Skeletal muscle cell (primary cell): ENCODE data around the gene PLA2G4E.
A peak's percentile ranks its signal among the peaks of the same experiment; 100 is the strongest.

ENCODE experiments used
- DNase-seq: peaks from one replicate; pipeline ENCODE4 v3.0.0-alpha.2; 2010; ENCODE audit warnings: low read depth
- H3K4me3 ChIP-seq: 2 replicates; pipeline ENCODE4 v1.5.1; 2011; ENCODE audit warnings: low read depth, mild to moderate bottlenecking, control low read depth, low read length, moderate library complexity

Gene PLA2G4E

GRCh38 chr15:42056934-42057798 lies 36.3 kb upstream of the PLA2G4E start:
- peak overlapping the region; percentile 23 for H3K4me3 ChIP-seq
- no peak for DNase-seq

DNA sequence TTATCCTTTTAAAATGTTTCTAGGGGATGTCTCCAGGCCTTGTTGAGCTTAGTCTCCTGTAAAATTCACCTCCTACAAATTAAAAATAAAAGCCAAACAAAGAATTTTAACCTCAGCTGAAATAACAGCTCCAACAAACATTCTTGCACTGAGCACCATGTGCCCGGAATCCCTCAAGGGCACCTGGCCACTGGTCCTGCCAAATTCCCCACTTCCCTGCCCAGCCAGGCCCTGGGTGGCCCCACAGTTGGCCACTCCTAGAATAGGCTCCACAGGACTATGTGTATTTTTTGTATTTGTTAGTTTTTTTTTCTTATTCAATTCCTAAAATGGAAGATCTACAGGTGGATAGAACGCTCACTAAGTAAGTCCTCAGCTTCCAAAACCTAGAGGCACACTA lies 33.1 kb upstream of the PLA2G4E start:
- DNase-seq: no peak
- H3K4me3 ChIP-seq: no peak overlapping the region

DNA sequence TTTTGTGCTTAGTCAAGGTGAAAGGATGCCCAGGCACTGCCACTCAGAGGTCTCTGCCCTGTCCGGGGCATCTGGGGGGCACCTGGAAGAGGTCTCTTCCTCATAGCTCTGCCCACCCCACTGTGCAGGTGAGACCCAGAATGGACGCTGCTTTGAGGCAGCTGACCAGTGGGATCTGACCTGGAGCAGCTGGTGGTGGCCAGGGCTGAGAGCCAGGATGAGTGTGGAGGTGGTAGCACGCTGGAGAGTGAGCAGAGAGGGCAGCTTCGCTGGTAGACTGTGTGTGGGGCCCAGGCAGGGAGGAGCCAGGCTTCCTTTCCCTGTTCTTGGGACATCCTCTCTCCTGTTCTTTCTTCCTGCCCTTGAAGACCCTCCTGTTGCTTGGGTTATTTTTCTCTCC lies 32.2 kb upstream of the PLA2G4E start:
- DNase-seq: no peak
- H3K4me3 ChIP-seq: no peak overlapping the region

GRCh38 chr15:42050484-42051255 lies 29.8 kb upstream of the PLA2G4E start:
- no peak for DNase-seq
- no peak overlapping the region for H3K4me3 ChIP-seq

GRCh38 chr15:42048821-42049200 lies 28.0 kb upstream of the PLA2G4E start:
- DNase-seq: no peak

GRCh38 chr15:42048080-42048820 lies 27.4 kb upstream of the PLA2G4E start:
- no peak overlapping the region for H3K4me3 ChIP-seq

More at GRCh38 chr15:42048821-42049200, 28.0 kb upstream of the PLA2G4E start:
- no peak overlapping the region for H3K4me3 ChIP-seq

DNA sequence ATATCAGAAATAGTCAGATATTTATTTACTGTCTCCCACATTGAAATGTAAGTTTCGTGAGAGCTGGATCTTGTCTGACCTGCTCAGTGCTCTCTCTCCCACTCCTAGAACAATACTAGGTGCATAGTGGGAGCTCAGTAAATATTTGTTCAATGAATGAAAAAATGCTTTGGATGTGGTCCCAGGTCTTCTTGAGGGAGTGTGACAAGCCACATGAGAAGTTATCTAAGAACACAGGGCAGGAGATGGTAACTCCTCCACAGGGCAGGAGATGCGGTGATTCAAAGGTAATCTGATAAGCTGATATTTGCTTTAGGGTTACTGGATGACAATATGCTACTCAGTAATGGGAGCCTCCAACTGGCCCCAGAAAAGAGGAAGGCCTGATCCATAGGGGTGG lies 25.8 kb upstream of the PLA2G4E start:
- DNase-seq: no peak
- no peak overlapping the region for H3K4me3 ChIP-seq

More at GRCh38 chr15:42048080-42048820, 27.4 kb upstream of the PLA2G4E start:
- DNase-seq: no peak

GRCh38 chr15:42045211-42045615 lies 24.4 kb upstream of the PLA2G4E start:
- DNase-seq: no peak
- no peak overlapping the region for H3K4me3 ChIP-seq

DNA sequence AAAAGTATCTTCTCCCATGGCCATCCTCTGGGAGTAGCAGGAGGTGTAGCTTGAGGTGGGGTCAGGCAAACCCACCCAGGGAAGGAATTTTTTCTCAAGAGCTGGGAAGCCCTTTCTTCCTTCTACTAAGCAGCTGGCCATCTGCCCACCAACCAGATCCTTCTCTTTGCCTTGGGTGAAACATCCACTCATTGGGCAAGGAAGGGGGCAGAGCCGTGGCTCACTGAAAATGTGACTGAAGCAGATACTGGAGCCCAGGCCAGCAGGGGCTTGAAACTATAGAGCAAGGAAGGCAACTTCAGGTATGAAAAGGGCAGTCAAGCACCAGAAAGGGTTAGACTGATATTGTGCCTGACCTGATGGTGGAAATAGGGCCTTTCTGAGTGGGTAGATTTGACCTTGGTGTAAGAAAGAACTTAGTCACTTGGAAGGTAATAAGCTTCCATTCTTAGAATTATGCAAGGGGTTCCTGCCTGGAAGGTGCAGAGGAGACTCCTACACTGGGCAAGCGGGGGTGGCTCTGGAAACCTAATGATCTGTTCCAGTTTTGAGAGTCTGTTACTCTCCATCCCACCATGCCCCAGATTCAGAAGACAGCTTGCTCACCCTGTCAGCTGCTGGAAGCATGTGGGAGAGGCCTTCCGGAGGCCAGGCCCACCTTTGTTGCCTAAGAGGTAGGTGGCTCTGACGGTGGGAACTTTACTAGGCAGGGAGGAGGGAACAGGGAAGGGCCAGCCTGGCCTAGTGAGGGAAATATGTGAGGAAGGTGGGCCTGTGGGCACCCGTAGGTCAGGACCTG lies 22.0 kb upstream of the PLA2G4E start:
- H3K4me3 ChIP-seq: no peak overlapping the region
- DNase-seq: no peak

DNA sequence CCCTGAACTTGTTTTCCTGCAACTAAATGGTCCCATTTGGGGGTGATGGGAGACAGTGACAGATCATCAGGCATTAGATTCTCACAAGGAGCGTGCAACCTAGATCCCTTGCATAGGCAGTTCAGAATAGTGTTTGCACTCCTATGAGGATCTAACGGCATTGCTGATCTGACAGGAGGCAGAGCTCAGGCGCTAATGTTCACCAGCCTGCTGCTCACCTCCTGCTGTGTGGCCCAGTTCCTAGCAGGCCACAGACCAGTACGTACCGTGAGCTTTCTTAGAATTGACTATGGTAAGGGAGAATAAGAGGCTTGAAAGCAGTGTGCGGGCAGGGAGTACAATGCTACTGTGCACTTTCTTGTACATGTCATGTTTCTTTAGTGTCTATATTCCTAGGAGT lies 17.6 kb upstream of the PLA2G4E start:
- DNase-seq: no peak
- H3K4me3 ChIP-seq: no peak overlapping the region

GRCh38 chr15:42037656-42038055 lies 16.8 kb upstream of the PLA2G4E start:
- no peak for DNase-seq
- no peak overlapping the region for H3K4me3 ChIP-seq

GRCh38 chr15:42036966-42037365 lies 16.1 kb upstream of the PLA2G4E start:
- no peak overlapping the region for H3K4me3 ChIP-seq
- no peak for DNase-seq

- H3K4me3 ChIP-seq: no peak overlapping the region
- no peak for DNase-seq
These were observed 15.5 kb upstream of the PLA2G4E start for GRCh38 chr15:42036112-42036905.

DNA sequence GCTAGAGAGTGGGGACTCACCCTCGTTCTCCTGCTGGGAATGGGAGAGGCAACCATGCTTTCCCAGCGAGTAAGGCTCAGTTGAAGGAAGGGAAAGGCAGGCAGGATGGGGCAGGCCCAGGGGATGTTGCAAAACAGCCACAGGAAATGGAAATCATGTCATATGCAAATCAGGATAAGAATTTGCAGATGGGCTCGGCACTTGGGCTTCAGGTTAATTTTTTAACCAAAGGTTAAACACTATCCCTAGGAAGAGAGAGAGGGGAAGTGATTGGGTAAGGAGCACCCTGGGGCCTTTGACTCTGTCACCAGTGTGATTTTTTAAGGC lies 14.6 kb upstream of the PLA2G4E start:
- H3K4me3 ChIP-seq: no peak overlapping the region
- no peak for DNase-seq

DNA sequence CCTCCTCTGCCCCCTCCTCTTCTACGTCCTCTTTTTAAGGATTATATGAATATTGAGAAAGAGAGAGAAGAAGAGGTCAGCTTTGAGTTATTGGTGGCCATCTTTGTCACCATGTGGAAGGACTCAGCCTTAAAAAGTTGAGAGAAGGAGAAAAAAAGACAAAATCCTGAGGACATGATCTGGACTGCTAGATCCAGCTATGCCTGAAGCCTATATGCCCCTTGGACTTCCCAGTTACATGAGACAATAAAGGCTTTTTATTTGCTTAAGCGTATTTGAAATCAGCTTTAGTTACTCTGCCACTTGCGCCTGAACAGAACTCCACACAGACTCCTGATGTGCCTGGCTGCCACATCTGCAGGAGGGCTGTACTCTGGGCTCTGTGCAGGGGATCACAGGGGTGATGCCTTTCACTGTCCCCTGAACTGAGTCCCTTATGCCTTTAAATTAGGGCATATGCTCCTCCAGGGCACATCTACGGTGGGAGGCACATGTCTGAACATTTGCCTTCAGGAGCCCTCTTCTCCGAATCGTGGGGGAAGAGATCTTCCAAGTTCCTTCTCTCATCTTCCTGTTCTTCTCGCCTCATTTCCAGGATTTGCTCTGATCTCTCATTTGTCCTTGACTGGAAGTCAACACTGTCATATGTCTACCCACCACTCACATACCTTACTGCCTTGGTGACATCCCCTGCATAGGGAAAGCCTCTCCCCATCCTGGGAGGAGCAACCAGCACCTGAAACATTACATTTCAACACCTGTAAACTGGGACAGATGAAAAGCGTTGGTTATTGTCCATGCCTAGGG lies 14.0 kb upstream of the PLA2G4E start:
- no peak for DNase-seq
- no peak overlapping the region for H3K4me3 ChIP-seq

DNA sequence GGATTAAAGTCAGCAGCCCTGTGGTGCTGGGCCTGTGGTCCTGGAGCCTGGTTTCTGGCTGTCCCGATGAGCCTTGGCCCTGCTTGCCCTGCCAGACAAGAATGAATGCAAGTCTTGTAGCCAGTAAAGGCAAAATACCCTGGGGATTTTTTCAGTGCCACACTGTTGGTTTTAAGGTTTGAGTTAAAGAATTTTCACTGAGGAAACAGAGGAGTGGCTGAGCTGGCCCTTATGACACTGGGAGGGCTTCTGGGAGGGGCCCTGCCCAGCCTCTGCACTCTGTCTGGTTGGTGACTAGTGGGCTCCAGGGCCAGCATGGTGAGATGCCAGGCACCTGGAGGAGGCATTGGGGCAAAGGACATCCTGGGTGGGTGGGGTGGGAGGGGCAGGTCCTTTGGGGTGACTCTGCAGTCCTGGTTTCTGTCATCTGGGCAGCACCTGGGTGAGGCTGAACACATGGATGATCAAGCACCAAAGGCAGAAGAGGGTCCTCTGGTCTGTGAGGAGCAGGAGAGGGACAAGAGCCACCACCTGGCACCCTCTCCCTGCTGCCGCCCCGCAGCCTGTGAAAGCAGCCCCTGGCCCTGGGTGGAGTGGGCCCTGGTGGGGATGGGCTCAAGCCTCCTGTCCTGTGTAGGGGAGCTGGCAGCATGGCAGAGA lies 12.5 kb upstream of the PLA2G4E start:
- no peak overlapping the region for H3K4me3 ChIP-seq
- no peak for DNase-seq
